Measurements from ENCODE around the gene DNAH1. TPM values are rescaled to one million over a fixed set of nuclear protein-coding genes. Genes with fewer than 3 reads are reported as not detected.

The DNAH1 gene
- total RNA-seq, 2 donors from 2014 or later: 5.6 to 18.7 TPM

DNA sequence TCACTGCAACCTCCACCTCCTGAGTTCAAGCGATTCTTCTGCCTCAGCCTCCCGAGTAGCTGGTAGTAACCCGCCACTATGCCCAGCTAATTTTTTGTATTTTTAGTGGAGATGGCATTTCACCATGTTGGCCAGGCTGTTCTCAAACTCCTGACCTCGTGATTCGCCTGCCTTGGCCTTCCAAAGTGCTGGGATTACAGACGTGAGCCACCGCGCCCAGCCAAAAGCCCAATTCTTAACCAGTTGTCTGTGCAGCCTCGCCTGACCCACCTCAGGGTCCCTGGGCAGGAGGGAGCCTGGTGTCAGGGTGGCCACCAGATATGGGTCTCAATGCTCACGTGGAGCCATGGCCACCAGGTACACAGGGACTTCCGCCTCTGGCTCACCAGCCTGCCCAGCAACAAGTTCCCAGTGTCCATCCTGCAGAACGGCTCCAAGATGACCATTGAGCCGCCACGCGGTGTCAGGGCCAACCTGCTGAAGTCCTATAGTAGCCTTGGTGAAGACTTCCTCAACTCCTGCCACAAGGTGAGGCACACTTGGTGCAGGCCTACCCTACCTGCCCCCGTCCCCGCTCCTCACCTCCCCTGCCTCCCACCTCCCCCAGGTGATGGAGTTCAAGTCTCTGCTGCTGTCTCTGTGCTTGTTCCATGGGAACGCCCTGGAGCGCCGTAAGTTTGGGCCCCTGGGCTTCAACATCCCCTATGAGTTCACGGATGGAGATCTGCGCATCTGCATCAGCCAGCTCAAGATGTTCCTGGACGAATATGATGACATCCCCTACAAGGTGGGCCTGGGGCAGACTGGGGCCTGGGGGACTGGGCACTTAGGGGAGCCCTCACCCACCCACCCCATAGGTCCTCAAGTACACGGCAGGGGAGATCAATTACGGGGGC is 80.1 kb downstream of the DNAH1 start:
- Histone ChIP-seq H3K27me3 (replicated peaks; ENCODE audit: insufficient read depth) (no peaks in the 10 kb centered on the region), H3K27ac (no peak overlapping the region), H3K36me3 (peaks cover 0 to 3% of the 10 kb centered on the region in 2 donors), H3K9me3 (no peaks in the 10 kb centered on the region), H3K4me1 (replicated peaks) (no peaks in the 10 kb centered on the region), H3K4me3 (no peak overlapping the region)
- 92% methylated on average over 25 of the region's 25 CpGs for WGBS
- TF ChIP-seq POLR2AphosphoS5 (IDR thresholded peaks at IDR 0.05) (no peak), POLR2A (IDR thresholded peaks at IDR 0.05) (no peak)
- TF ChIP-seq, protein P1, sequence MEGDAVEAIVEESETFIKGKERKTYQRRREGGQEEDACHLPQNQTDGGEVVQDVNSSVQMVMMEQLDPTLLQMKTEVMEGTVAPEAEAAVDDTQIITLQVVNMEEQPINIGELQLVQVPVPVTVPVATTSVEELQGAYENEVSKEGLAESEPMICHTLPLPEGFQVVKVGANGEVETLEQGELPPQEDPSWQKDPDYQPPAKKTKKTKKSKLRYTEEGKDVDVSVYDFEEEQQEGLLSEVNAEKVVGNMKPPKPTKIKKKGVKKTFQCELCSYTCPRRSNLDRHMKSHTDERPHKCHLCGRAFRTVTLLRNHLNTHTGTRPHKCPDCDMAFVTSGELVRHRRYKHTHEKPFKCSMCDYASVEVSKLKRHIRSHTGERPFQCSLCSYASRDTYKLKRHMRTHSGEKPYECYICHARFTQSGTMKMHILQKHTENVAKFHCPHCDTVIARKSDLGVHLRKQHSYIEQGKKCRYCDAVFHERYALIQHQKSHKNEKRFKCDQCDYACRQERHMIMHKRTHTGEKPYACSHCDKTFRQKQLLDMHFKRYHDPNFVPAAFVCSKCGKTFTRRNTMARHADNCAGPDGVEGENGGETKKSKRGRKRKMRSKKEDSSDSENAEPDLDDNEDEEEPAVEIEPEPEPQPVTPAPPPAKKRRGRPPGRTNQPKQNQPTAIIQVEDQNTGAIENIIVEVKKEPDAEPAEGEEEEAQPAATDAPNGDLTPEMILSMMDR (IDR thresholded peaks at IDR 0.05): no peak
- intact Hi-C loops (cut with DNase I): no loop called here
- DNase-seq (ENCODE audit: low spot score): no peak

DNA sequence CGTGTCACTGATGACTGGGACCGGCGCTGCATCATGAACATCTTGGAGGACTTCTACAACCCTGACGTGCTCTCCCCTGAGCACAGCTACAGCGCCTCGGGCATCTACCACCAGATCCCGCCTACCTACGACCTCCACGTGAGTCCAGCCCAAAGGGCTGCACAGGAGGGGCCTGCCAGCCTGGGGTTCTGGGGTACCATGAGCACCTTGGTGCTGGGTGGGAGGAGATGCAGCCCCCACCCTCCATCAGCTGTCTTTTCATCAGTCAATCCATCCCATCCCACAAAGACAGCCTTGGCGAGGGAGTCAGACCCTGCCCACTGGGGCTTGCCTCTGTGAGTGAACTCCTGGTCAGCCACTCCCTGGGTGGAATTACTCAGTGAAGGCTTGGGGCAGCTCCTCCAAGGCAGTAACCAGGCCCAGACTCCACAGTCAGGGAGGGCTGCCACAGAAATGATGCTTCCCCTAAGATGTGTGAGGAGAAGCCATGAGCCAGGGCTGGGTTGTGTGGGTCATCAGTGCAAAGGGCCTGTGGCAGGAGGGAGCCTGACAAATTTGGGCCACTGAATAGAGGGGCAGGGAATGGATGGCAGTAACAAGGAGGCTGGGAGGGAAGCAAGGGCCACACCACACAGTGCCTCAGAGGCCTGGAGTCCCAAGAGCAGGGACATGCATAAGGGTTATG is 80.9 kb downstream of the DNAH1 start:
- intact Hi-C loops (cut with DNase I): no loop called here
- DNase-seq (ENCODE audit: low spot score): no peak
- Histone ChIP-seq H3K4me1 (replicated peaks) (no peaks in the 10 kb centered on the region), H3K36me3 (peaks cover 0 to 5% of the 10 kb centered on the region in 2 donors), H3K27me3 (replicated peaks; ENCODE audit: insufficient read depth) (no peaks in the 10 kb centered on the region), H3K4me3 (no peak overlapping the region), H3K27ac (no peak overlapping the region), H3K9me3 (no peaks in the 10 kb centered on the region)
- TF ChIP-seq, protein P1 (IDR thresholded peaks at IDR 0.05): no peak
- TF ChIP-seq POLR2AphosphoS5 (IDR thresholded peaks at IDR 0.05): no peak
- TF ChIP-seq POLR2A (IDR thresholded peaks at IDR 0.05): no peak
- WGBS: 80% methylated on average over 10 of the region's 10 CpGs

DNA sequence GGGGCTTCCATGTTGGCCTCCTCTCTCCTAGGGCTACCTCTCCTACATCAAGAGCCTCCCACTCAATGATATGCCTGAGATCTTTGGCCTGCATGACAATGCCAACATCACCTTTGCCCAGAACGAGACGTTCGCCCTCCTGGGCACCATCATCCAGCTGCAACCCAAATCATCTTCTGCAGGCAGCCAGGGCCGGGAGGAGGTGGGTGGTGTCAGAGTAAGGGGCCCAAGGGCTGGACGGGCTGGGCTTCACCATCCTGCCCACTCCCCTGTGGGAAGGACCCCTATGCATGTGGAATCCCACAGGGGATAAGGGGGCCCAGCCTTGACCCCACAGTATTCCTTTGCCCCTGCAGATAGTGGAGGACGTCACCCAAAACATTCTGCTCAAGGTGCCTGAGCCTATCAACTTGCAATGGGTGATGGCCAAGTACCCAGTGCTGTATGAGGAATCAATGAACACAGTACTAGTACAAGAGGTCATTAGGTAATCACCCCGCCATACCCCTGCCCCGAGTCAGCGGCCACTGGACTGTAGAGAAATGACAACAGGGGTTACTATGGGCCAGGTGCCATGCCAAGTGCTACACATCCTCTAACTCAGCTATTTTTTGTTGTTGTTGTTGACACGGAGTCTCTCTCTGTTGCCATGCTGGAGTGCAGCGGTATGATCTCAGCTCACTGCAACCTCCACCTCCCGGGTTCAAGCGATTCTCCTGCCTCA is 81.7 kb downstream of the DNAH1 start:
- Histone ChIP-seq H3K27me3 (replicated peaks; ENCODE audit: insufficient read depth) (no peaks in the 10 kb centered on the region), H3K27ac (no peak overlapping the region), H3K4me3 (no peak overlapping the region), H3K9me3 (no peaks in the 10 kb centered on the region), H3K36me3 (peaks cover 6 to 12% of the 10 kb centered on the region in 2 donors), H3K4me1 (replicated peaks) (no peaks in the 10 kb centered on the region)
- no peak for DNase-seq (ENCODE audit: low spot score)
- TF ChIP-seq POLR2AphosphoS5 (IDR thresholded peaks at IDR 0.05) (no peak), POLR2A (IDR thresholded peaks at IDR 0.05) (no peak)
- TF ChIP-seq, protein P1 (IDR thresholded peaks at IDR 0.05): no peak
- intact Hi-C loops (cut with DNase I): no loop called here
- 88% methylated on average over 13 of the region's 13 CpGs for WGBS

DNA sequence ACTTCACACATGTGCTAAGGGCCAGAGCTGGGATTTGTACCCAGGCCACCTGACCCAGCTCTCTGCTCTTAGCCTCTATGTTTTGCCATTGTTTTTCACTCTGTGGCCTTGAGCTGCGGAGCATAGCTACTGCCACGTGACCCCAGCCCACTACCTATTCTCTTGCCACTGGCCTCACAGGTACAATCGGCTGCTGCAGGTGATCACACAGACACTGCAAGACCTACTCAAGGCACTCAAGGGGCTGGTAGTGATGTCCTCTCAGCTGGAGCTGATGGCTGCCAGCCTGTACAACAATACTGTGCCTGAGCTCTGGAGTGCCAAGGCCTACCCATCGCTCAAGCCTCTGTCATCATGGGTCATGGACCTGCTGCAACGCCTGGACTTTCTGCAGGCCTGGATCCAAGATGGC is 82.6 kb downstream of the DNAH1 start:
- intact Hi-C loops (cut with DNase I): no loop called here
- Histone ChIP-seq H3K4me1 (replicated peaks) (no peaks in the 10 kb centered on the region), H3K36me3 (peaks cover 13 to 17% of the 10 kb centered on the region in 2 donors), H3K4me3 (no peak overlapping the region), H3K9me3 (no peaks in the 10 kb centered on the region), H3K27ac (no peak overlapping the region), H3K27me3 (replicated peaks; ENCODE audit: insufficient read depth) (no peaks in the 10 kb centered on the region)
- 90% methylated on average over 5 of the region's 5 CpGs for WGBS
- TF ChIP-seq, protein P1 (IDR thresholded peaks at IDR 0.05): no peak
- TF ChIP-seq POLR2A (IDR thresholded peaks at IDR 0.05): no peak
- DNase-seq (ENCODE audit: low spot score): no peak
